IMR-90 (cell line): ENCODE measurements around the gene PITPNM3. TPM values are rescaled to one million over a fixed set of nuclear protein-coding genes. Genes with fewer than 3 reads are reported as not detected.

Experiments
- ATAC-seq: fragments of 200-7000 bp; cut with Tn5 transposase; 2 replicates; pipeline ENCODE4 v1.9.1; 2020; ENCODE audit warnings: low read depth, mild to moderate bottlenecking, moderate library complexity
- BruUV-seq: library from RNA; stranded (reverse); fragments of 400-500 nt; replicated peaks from 2 replicates; lab custom pipeline; 2021; lab: Mats Ljungman, UMichigan
- CTCF ChIA-PET: fragments of 300-600 bp; formaldehyde crosslinking; extraction: SDS; loops from one replicate; lab custom pipeline; 2021; ENCODE audit warnings: antibody characterized with exemption; lab: Yijun Ruan, JAX
- POLR2A ChIA-PET: fragments of 300-600 bp; sonication (Branson Sonifier 250); formaldehyde crosslinking; loops from one replicate; lab custom pipeline; 2022; ENCODE audit warnings: antibody characterized with exemption; ENCODE audit not compliant: unreplicated experiment; lab: Charles Lee
- DNase-seq: peaks from one replicate; pipeline ENCODE4 v3.0.0; 2013
- H2AFZ ChIP-seq: replicated peaks from 2 replicates; pipeline ENCODE3; 2013; ENCODE audit warnings: low read length, mild to moderate bottlenecking; ENCODE audit not compliant: poor library complexity
- H2AK5ac ChIP-seq: 2 replicates; pipeline ENCODE4 v1.6.1; 2013; ENCODE audit warnings: low read depth, low read length, inconsistent platforms
- H2AK9ac ChIP-seq: replicated peaks from 2 replicates; pipeline ENCODE3; 2013; ENCODE audit warnings: mild to moderate bottlenecking, low read depth, low read length, moderate library complexity; ENCODE audit not compliant: poor library complexity
- H2BK120ac ChIP-seq: 2 replicates; pipeline ENCODE4 v1.6.1; 2013; ENCODE audit warnings: low read depth, low read length, inconsistent platforms
- H2BK15ac ChIP-seq: 3 replicates; pipeline ENCODE4 v1.6.1; 2013; ENCODE audit warnings: low read depth, low read length, inconsistent platforms
- H2BK20ac ChIP-seq: 2 replicates; pipeline ENCODE4 v1.6.1; 2013; ENCODE audit warnings: low read depth, mild to moderate bottlenecking, inconsistent platforms, low read length, moderate library complexity
- H2BK5ac ChIP-seq: 2 replicates; pipeline ENCODE4 v1.6.1; 2013; ENCODE audit warnings: mild to moderate bottlenecking, low read depth, low read length, inconsistent platforms; ENCODE audit not compliant: poor library complexity, severe bottlenecking
- H3K14ac ChIP-seq: replicated peaks from 2 replicates; pipeline ENCODE4 v1.6.1; 2013; ENCODE audit warnings: low read depth, low read length, inconsistent platforms
- H3K18ac ChIP-seq: 2 replicates; pipeline ENCODE4 v1.6.1; 2013; ENCODE audit warnings: low read depth, low read length, control low read depth
- H3K23ac ChIP-seq: 2 replicates; pipeline ENCODE4 v1.6.1; 2013; ENCODE audit warnings: low read depth, low read length, inconsistent platforms
- H3K27ac ChIP-seq: 2 replicates; pipeline ENCODE4 v1.5.1; 2013; ENCODE audit warnings: mild to moderate bottlenecking, control low read depth, low read length; ENCODE audit not compliant: insufficient read depth
- H3K27me3 ChIP-seq: 2 replicates; pipeline ENCODE4 v1.6.1; 2013; ENCODE audit warnings: low read length; ENCODE audit not compliant: control insufficient read depth, insufficient read depth
- H3K36me3 ChIP-seq: 2 replicates; pipeline ENCODE4 v1.6.1; 2013; ENCODE audit warnings: low read length, mixed read lengths; ENCODE audit not compliant: control insufficient read depth, insufficient read depth
- H3K4ac ChIP-seq: 2 replicates; pipeline ENCODE4 v1.6.1; 2013; ENCODE audit warnings: low read depth, low read length, inconsistent platforms
- H3K4me1 ChIP-seq: 2 replicates; pipeline ENCODE4 v1.6.1; 2013; ENCODE audit warnings: low read length, mixed read lengths; ENCODE audit not compliant: control insufficient read depth, insufficient read depth
- H3K4me2 ChIP-seq: 2 replicates; pipeline ENCODE4 v1.6.1; 2013; ENCODE audit warnings: low read depth, mild to moderate bottlenecking, control low read depth, low read length, moderate library complexity
- H3K4me3 ChIP-seq: 2 replicates; pipeline ENCODE4 v1.5.1; 2013; ENCODE audit warnings: low read depth, mild to moderate bottlenecking, control low read depth, low read length, moderate library complexity; ENCODE audit not compliant: insufficient read depth
- H3K56ac ChIP-seq: 2 replicates; pipeline ENCODE4 v1.6.1; 2013; ENCODE audit warnings: low read length, inconsistent platforms; ENCODE audit not compliant: insufficient read depth; ENCODE audit errors: extremely low read depth
- H3K79me1 ChIP-seq, 2 experiments: 2 replicates each; pipeline ENCODE4 v1.6.1; 2013; ENCODE audit warnings: low read length in 2 of 2, inconsistent platforms in 1 of 2, low read depth in 1 of 2
- H3K9ac ChIP-seq: 2 replicates; pipeline ENCODE4 v1.6.1; 2013; ENCODE audit warnings: low read depth, low read length, control low read depth
- H3K9me1 ChIP-seq: 2 replicates; pipeline ENCODE4 v1.6.1; 2013; ENCODE audit warnings: low read length, inconsistent platforms; ENCODE audit not compliant: insufficient read depth
- H3K9me3 ChIP-seq: 2 replicates; pipeline ENCODE4 v1.6.1; 2013; ENCODE audit warnings: low read length; ENCODE audit not compliant: control insufficient read depth, insufficient read depth
- H4K20me1 ChIP-seq: 2 replicates; pipeline ENCODE4 v1.6.1; 2013; ENCODE audit warnings: low read length, inconsistent platforms; ENCODE audit not compliant: insufficient read depth
- H4K5ac ChIP-seq: 2 replicates; pipeline ENCODE4 v1.6.1; 2013; ENCODE audit warnings: mild to moderate bottlenecking, low read depth, low read length, control low read depth
- H4K8ac ChIP-seq, 2 experiments: 2 replicates each; pipeline ENCODE4 v1.6.1; 2013; ENCODE audit warnings: low read depth in 2 of 2, low read length in 2 of 2, control low read depth in 1 of 2, inconsistent platforms in 1 of 2
- H4K91ac ChIP-seq: 2 replicates; pipeline ENCODE4 v1.6.1; 2013; ENCODE audit warnings: low read depth, low read length, inconsistent platforms; ENCODE audit not compliant: insufficient read depth
- BHLHE40 ChIP-seq: fragments of 150-350 bp; IDR thresholded peaks from 2 replicates; pipeline ENCODE4 v1.6.1; 2016; ENCODE audit warnings: mild to moderate bottlenecking, low read depth, low read length
- CEBPB ChIP-seq: IDR thresholded peaks from 2 replicates; pipeline ENCODE4 v1.6.1; 2012; ENCODE audit warnings: low read depth, low read length, improper control_type of control experiment
- CTCF ChIP-seq: conservative IDR thresholded peaks from 2 replicates; pipeline ENCODE4 v1.5.1; 2012; ENCODE audit warnings: mild to moderate bottlenecking, low read depth, low read length, improper control_type of control experiment
- MXI1 ChIP-seq: IDR thresholded peaks from 2 replicates; pipeline ENCODE4 v1.6.1; 2012; ENCODE audit warnings: low read depth, mild to moderate bottlenecking, low read length, moderate library complexity, borderline replicate concordance
- NFE2L2 ChIP-seq: fragments of 150-350 bp; IDR thresholded peaks from 2 replicates; pipeline ENCODE4 v1.6.1; 2016; ENCODE audit warnings: low read depth, mild to moderate bottlenecking, low read length
- RCOR1 ChIP-seq: IDR thresholded peaks from 2 replicates; pipeline ENCODE4 v1.6.1; 2012; ENCODE audit warnings: mild to moderate bottlenecking, low read length, improper control_type of control experiment; ENCODE audit not compliant: insufficient replicate concordance
- RFX5 ChIP-seq: IDR thresholded peaks from 2 replicates; pipeline ENCODE4 v1.8.0; 2012; ENCODE audit warnings: low read depth, mild to moderate bottlenecking, low read length, moderate library complexity
- SMC3 ChIP-seq: fragments of 150-350 bp; IDR thresholded peaks from 2 replicates; pipeline ENCODE4 v1.6.1; 2016; ENCODE audit warnings: low read depth, mild to moderate bottlenecking, antibody characterized with exemption, low read length, moderate library complexity
- USF2 ChIP-seq: fragments of 150-350 bp; IDR thresholded peaks from 2 replicates; pipeline ENCODE4 v1.6.1; 2017; ENCODE audit warnings: mild to moderate bottlenecking, antibody characterized with exemption, low read length, low read depth
- WGBS, 2 experiments: methylation state at CpG; one replicate each; pipeline versions ENCODE4 v1.1.5 to v1.1.7; 2013; ENCODE audit warnings: missing lambda C conversion rate in 2 of 2; ENCODE audit not compliant: insufficient read length in 1 of 2; ENCODE audit errors: extremely low coverage in 2 of 2; 5-methylcytosine and 5-hydroxymethylcytosine counted together
- dilution Hi-C: fragments of 300-500 bp; cut with HindIII; formaldehyde crosslinking; loops from one replicate; pipeline ENCODE4 v1.14.3; 2018; ENCODE audit warnings: low sequenced_read_pairs; ENCODE audit not compliant: unreplicated experiment
- in situ Hi-C: fragments of 300-500 bp; cut with MboI; formaldehyde crosslinking; loops from 3 replicates; pipeline ENCODE4 v1.14.3; 2019; ENCODE audit warnings: low sequenced_read_pairs, inconsistent platforms, mixed read lengths
- intact Hi-C: fragments of 100-400 bp; cut with micrococcal nuclease; formaldehyde crosslinking; loops from 2 replicates; pipeline ENCODE4 v1.10.0; 2022
- polyA plus RNA-seq, 3 experiments: library from polyadenylated mRNA; depleted of rRNA; stranded (reverse); fragments of >200 nt; gene quantifications; 2 replicates each; pipeline ENCODE4 v1.2.3, GENCODE V29; 2012; ENCODE audit warnings: low replicate concordance in 1 of 3
- total RNA-seq: library from RNA; depleted of rRNA; stranded (reverse); fragments of >200 nt; gene quantifications from 2 replicates; pipeline ENCODE4 v1.2.3, GENCODE V29; 2012

Gene PITPNM3
- total and polyA plus RNA-seq, 2 of the 4 experiments (the other 2 are of a cell fraction) = 0.54 to 1.7 TPM

GRCh38 chr17:6523330-6523729 lies 33.0 kb downstream of the PITPNM3 start:
- Histone ChIP-seq H3K4me1 (peaks cover 2% of the 10 kb centered on the region; the same call in 1 of the 2 replicates), H2BK15ac (no peak overlapping the region), H3K79me1 (no peaks in the 10 kb centered on the region), H2BK120ac (no peak overlapping the region), H3K27me3 (no peaks in the 10 kb centered on the region), H3K36me3 (no peaks in the 10 kb centered on the region), H3K9me3 (no peaks in the 10 kb centered on the region), H2BK5ac (no peak overlapping the region), H4K5ac (no peak overlapping the region), H3K18ac (no peak overlapping the region), H3K27ac (no peak overlapping the region), H3K9me1 (peaks cover 10% of the 10 kb centered on the region; the same call in 1 of the 2 replicates), H3K4me3 (no peak overlapping the region), H2AK9ac (peak overlapping the region; percentile 32), H3K23ac (no peak overlapping the region), H3K56ac (no peak overlapping the region), H2AK5ac (no peak overlapping the region), H3K4me2 (no peak overlapping the region), H4K20me1 (no peaks in the 10 kb centered on the region), H2BK20ac (no peak overlapping the region), H4K8ac (no peak overlapping the region), H3K4ac (no peak overlapping the region), H4K91ac (no peak overlapping the region), H3K14ac (no peak overlapping the region), H2AFZ (no peak overlapping the region), H3K9ac (no peak overlapping the region)
- in situ Hi-C loops (no loop called here), intact Hi-C loops (no loop called here), dilution Hi-C loops (no loop called here)
- no TSS peak for BruUV-seq
- DNase-seq = peak; percentile 26
- CTCF ChIA-PET = no interaction called here
- peak; percentile 51; the same call in 1 of the 2 replicates for ATAC-seq
- TF ChIP-seq NFE2L2 (no peak), SMC3 (no peak), BHLHE40 (peak; percentile 39; the same call in 1 of the 2 replicates), RFX5 (no peak), MXI1 (no peak), USF2 (0 out of 2 replicates have a peak, but pooled peaks have one; percentile 17), RCOR1 (no peak), CEBPB (no peak), CTCF (no peak)
- WGBS, 2 experiments = no CpG with 5 or more reads among the region's 3 CpGs
- POLR2A ChIA-PET = no interaction called here
